GM23338 (cell line): ENCODE results near the gene ALDH1B1. TPM values are rescaled to one million over a fixed set of nuclear protein-coding genes. Genes with fewer than 3 reads are reported as not detected.

ENCODE experiments used
- ATAC-seq: fragments of 200-7000 bp; cut with Tn5 transposase; 3 replicates; pipeline ENCODE4 v1.9.1; 2020
- DNase-seq: peaks from one replicate; pipeline ENCODE4 v3.0.0-alpha.2; 2015; ENCODE audit warnings: low spot score
- H2AFZ ChIP-seq: fragments of 200-600 bp; sonication (generic); 2 replicates; pipeline ENCODE4 v1.8.0; 2016; ENCODE audit warnings: antibody characterized with exemption, mild to moderate bottlenecking, moderate library complexity
- H3F3A ChIP-seq: fragments of 200-600 bp; sonication (generic); replicated peaks from 2 replicates; pipeline ENCODE4 v1.8.0; 2017; ENCODE audit warnings: antibody characterized with exemption, mixed run types, low read depth
- H3K27ac ChIP-seq: fragments of 200-600 bp; sonication (generic); 2 replicates; pipeline ENCODE4 v1.6.1; 2016; ENCODE audit warnings: low read depth
- H3K27me3 ChIP-seq: fragments of 200-600 bp; sonication (generic); 2 replicates; pipeline ENCODE4 v1.8.0; 2016; ENCODE audit warnings: mild to moderate bottlenecking, mixed run types, moderate library complexity; ENCODE audit not compliant: insufficient read depth
- H3K36me3 ChIP-seq: fragments of 200-600 bp; sonication (generic); 2 replicates; pipeline ENCODE4 v1.8.0; 2016; ENCODE audit warnings: mild to moderate bottlenecking; ENCODE audit not compliant: insufficient read depth
- H3K4me1 ChIP-seq: fragments of 200-600 bp; sonication (generic); 2 replicates; pipeline ENCODE4 v1.8.0; 2016; ENCODE audit warnings: mild to moderate bottlenecking, moderate library complexity; ENCODE audit not compliant: insufficient read depth
- H3K4me2 ChIP-seq: fragments of 200-600 bp; sonication (generic); 2 replicates; pipeline ENCODE4 v1.7.1; 2017; ENCODE audit warnings: mixed run types
- H3K4me3 ChIP-seq: fragments of 200-600 bp; sonication (generic); 2 replicates; pipeline ENCODE4 v1.6.1; 2016; ENCODE audit warnings: mixed run types
- H3K79me2 ChIP-seq: fragments of 200-600 bp; sonication (generic); replicated peaks from 2 replicates; pipeline ENCODE4 v1.8.0; 2017; ENCODE audit warnings: mild to moderate bottlenecking; ENCODE audit not compliant: insufficient read depth
- H3K9me2 ChIP-seq: fragments of 200-600 bp; sonication (generic); 2 replicates; pipeline ENCODE4 v1.8.0; 2017; ENCODE audit not compliant: insufficient read depth
- H4K20me1 ChIP-seq: fragments of 200-600 bp; sonication (generic); replicated peaks from 2 replicates; pipeline ENCODE4 v1.8.0; 2017; ENCODE audit warnings: mild to moderate bottlenecking; ENCODE audit not compliant: insufficient read depth
- H3K27ac Mint-ChIP-seq: 2 replicates; pipeline ENCODE4 v1.8.0; 2020; ENCODE audit warnings: inconsistent platforms, mild to moderate bottlenecking, moderate library complexity, mixed read lengths
- H3K27me3 Mint-ChIP-seq: 3 replicates; pipeline ENCODE4 v1.8.0; 2022; ENCODE audit warnings: low read depth, mild to moderate bottlenecking, moderate library complexity, mixed read lengths, inconsistent platforms; ENCODE audit not compliant: insufficient read depth, poor library complexity
- H3K36me3 Mint-ChIP-seq: 3 replicates; pipeline ENCODE4 v1.8.0; 2021; ENCODE audit warnings: low read depth, mild to moderate bottlenecking, inconsistent platforms, moderate library complexity, mixed read lengths
- H3K4me1 Mint-ChIP-seq: 3 replicates; pipeline ENCODE4 v1.8.0; 2020; ENCODE audit warnings: mild to moderate bottlenecking, inconsistent platforms, mixed read lengths
- H3K4me3 Mint-ChIP-seq: 3 replicates; pipeline ENCODE4 v1.8.0; 2021; ENCODE audit warnings: moderate library complexity, mild to moderate bottlenecking, inconsistent platforms, mixed read lengths
- H3K9me3 Mint-ChIP-seq: 3 replicates; pipeline ENCODE4 v1.8.0; 2020; ENCODE audit warnings: moderate library complexity, mild to moderate bottlenecking, inconsistent platforms, mixed read lengths
- CREB1 ChIP-seq: fragments of 250-450 bp; sonication (Bioruptor Pico); IDR thresholded peaks from 2 replicates; pipeline ENCODE4 v1.5.0; 2020; ENCODE audit warnings: low read depth, mild to moderate bottlenecking, moderate library complexity
- EZH2 ChIP-seq: fragments of 200-600 bp; sonication (generic); IDR thresholded peaks from one replicate; pipeline ENCODE4 v1.8.0; 2017; ENCODE audit warnings: antibody characterized with exemption, mild to moderate bottlenecking, low read depth; ENCODE audit not compliant: unreplicated experiment
- NANOG ChIP-seq: IDR thresholded peaks from 2 replicates; pipeline ENCODE4 v1.6.1; 2016; ENCODE audit warnings: antibody characterized with exemption, borderline replicate concordance
- STAT1 ChIP-seq: IDR thresholded peaks from one replicate; pipeline ENCODE4 v1.6.1; 2016; ENCODE audit warnings: antibody characterized with exemption; ENCODE audit not compliant: unreplicated experiment
- ZNF114 ChIP-seq: fragments of 250-450 bp; sonication (Bioruptor Pico); IDR thresholded peaks from 2 replicates; pipeline ENCODE4 v1.5.0; 2020; ENCODE audit warnings: mild to moderate bottlenecking, moderate library complexity
- ZNF331 ChIP-seq: fragments of 250-450 bp; sonication (Bioruptor Pico); IDR thresholded peaks from 2 replicates; pipeline ENCODE4 v1.5.0; 2020; ENCODE audit warnings: low read depth, mild to moderate bottlenecking, moderate library complexity
- polyA plus RNA-seq: library from polyadenylated mRNA; unstranded; fragments of >200 nt; fragmentation: Nextera tagmentation; extraction: Ambion mirVana; gene quantifications from 2 replicates; pipeline ENCODE4 v1.2.1, GENCODE V29; 2016
- total RNA-seq: library from RNA; depleted of rRNA; stranded (reverse); fragments of >200 nt; shearing (Covaris generic); gene quantifications from 2 replicates; pipeline ENCODE4 v1.2.3, GENCODE V29; 2014
- TF ChIP-seq, protein P1 (sequence below): fragments of 250-450 bp; sonication (Bioruptor Pico); IDR thresholded peaks from 2 replicates; pipeline ENCODE4 v1.5.0; 2020; ENCODE audit warnings: mild to moderate bottlenecking, moderate library complexity
- TF ChIP-seq, protein P2 (sequence below), 2 experiments: fragments of 200-600 bp in 1 of 2; sonication (generic) in 1 of 2; conservative IDR thresholded peaks; 2 replicates each; pipeline versions ENCODE4 v1.5.1 to v1.6.1; 2016 to 2017; ENCODE audit warnings: antibody characterized with exemption in 2 of 2, low read depth in 2 of 2, mild to moderate bottlenecking in 2 of 2, moderate library complexity in 1 of 2
- TF ChIP-seq, protein P3 (sequence below): IDR thresholded peaks from 2 replicates; pipeline ENCODE4 v1.6.1; 2016; ENCODE audit warnings: antibody characterized with exemption
- TF ChIP-seq, protein P4 (sequence below): IDR thresholded peaks from one replicate; pipeline ENCODE4 v1.6.1; 2018; ENCODE audit warnings: antibody characterized with exemption; ENCODE audit not compliant: unreplicated experiment

Gene ALDH1B1
- total and polyA plus RNA-seq, 2 experiments from 2014 or later, result 37.5 to 74.8 TPM

DNA sequence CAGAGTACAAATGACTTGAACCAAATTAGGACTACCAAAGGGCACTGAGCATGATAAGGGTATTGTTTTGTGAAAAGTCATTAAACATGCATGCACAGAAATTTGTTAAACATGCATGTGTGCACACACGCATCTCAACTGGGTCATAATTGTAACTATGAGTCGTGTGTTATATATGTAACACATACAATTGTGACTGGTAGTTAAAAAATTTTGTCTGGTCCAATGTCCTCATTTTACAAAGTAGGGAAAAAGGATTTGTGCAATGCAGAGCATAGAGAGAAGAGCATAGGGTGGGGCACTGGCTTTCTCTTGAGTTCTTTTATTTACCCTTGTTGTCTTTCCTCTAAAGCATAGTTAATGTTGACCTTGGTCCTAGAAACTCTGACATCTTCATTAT lies 51.1 kb downstream of the ALDH1B1 start (continued):
- TF ChIP-seq, protein P1, sequence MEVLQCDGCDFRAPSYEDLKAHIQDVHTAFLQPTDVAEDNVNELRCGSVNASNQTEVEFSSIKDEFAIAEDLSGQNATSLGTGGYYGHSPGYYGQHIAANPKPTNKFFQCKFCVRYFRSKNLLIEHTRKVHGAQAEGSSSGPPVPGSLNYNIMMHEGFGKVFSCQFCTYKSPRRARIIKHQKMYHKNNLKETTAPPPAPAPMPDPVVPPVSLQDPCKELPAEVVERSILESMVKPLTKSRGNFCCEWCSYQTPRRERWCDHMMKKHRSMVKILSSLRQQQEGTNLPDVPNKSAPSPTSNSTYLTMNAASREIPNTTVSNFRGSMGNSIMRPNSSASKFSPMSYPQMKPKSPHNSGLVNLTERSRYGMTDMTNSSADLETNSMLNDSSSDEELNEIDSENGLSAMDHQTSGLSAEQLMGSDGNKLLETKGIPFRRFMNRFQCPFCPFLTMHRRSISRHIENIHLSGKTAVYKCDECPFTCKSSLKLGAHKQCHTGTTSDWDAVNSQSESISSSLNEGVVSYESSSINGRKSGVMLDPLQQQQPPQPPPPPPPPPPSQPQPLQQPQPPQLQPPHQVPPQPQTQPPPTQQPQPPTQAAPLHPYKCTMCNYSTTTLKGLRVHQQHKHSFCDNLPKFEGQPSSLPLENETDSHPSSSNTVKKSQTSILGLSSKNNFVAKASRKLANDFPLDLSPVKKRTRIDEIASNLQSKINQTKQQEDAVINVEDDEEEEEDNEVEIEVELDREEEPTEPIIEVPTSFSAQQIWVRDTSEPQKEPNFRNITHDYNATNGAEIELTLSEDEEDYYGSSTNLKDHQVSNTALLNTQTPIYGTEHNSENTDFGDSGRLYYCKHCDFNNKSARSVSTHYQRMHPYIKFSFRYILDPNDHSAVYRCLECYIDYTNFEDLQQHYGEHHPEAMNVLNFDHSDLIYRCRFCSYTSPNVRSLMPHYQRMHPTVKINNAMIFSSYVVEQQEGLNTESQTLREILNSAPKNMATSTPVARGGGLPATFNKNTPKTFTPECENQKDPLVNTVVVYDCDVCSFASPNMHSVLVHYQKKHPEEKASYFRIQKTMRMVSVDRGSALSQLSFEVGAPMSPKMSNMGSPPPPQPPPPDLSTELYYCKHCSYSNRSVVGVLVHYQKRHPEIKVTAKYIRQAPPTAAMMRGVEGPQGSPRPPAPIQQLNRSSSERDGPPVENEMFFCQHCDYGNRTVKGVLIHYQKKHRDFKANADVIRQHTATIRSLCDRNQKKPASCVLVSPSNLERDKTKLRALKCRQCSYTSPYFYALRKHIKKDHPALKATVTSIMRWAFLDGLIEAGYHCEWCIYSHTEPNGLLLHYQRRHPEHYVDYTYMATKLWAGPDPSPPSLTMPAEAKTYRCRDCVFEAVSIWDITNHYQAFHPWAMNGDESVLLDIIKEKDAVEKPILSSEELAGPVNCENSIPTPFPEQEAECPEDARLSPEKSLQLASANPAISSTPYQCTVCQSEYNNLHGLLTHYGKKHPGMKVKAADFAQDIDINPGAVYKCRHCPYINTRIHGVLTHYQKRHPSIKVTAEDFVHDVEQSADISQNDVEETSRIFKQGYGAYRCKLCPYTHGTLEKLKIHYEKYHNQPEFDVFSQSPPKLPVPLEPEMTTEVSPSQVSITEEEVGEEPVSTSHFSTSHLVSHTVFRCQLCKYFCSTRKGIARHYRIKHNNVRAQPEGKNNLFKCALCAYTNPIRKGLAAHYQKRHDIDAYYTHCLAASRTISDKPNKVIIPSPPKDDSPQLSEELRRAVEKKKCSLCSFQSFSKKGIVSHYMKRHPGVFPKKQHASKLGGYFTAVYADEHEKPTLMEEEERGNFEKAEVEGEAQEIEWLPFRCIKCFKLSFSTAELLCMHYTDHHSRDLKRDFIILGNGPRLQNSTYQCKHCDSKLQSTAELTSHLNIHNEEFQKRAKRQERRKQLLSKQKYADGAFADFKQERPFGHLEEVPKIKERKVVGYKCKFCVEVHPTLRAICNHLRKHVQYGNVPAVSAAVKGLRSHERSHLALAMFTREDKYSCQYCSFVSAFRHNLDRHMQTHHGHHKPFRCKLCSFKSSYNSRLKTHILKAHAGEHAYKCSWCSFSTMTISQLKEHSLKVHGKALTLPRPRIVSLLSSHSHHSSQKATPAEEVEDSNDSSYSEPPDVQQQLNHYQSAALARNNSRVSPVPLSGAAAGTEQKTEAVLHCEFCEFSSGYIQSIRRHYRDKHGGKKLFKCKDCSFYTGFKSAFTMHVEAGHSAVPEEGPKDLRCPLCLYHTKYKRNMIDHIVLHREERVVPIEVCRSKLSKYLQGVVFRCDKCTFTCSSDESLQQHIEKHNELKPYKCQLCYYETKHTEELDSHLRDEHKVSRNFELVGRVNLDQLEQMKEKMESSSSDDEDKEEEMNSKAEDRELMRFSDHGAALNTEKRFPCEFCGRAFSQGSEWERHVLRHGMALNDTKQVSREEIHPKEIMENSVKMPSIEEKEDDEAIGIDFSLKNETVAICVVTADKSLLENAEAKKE (CRISPR knock-in tag), result no peak
- TF ChIP-seq ZNF114, result no peak
- TF ChIP-seq, protein P2, sequence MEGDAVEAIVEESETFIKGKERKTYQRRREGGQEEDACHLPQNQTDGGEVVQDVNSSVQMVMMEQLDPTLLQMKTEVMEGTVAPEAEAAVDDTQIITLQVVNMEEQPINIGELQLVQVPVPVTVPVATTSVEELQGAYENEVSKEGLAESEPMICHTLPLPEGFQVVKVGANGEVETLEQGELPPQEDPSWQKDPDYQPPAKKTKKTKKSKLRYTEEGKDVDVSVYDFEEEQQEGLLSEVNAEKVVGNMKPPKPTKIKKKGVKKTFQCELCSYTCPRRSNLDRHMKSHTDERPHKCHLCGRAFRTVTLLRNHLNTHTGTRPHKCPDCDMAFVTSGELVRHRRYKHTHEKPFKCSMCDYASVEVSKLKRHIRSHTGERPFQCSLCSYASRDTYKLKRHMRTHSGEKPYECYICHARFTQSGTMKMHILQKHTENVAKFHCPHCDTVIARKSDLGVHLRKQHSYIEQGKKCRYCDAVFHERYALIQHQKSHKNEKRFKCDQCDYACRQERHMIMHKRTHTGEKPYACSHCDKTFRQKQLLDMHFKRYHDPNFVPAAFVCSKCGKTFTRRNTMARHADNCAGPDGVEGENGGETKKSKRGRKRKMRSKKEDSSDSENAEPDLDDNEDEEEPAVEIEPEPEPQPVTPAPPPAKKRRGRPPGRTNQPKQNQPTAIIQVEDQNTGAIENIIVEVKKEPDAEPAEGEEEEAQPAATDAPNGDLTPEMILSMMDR (conservative IDR thresholded peaks at IDR 0.05; ENCODE audit: low read depth in 2 of 2), result no peak

DNA sequence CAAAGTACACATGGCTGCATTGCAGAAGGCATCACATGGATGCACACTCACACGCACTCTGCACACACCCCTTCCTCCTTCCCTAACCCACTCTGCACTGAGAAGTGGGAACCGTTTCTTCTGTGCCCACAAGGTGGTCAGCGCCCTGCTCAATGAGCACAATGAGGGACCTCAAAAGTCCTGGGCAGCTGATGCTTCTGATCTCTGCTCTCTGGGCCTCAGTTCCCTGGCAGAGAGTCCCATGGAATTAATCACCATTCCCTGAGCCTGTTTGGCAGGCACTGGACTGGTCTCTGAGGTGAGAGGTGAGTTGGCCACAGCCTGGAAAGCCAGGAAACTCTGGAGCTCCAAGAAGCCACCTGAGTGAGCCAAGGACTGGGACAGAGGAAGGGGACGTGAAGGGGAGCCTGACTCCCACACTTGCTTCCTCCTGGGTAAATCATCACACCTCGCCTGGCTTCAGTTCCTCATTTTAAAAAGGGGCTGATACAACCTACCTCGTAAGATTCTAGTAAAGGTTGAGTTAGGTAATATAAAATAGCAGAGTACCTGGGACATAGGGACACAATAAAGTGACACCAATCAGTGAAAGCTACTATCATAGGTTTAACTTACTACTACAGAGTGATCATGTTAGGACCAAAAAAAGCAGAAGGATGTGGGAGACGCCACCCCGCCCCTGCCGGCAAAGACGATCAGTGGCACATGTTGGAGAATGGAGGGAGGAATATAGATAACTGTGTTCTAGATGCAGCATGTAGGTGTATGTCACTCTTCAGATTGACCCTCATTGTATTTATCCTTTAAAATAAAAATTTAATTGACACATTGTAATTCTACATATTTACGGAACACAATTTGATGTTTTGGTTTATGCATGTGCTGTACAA lies 52.9 kb downstream of the ALDH1B1 start:
- no peak overlapping the region for H3K27ac Mint-ChIP-seq
- no peaks in the 10 kb centered on the region; the same call in 1 of the 2 replicates for H4K20me1 ChIP-seq
- no peak overlapping the region for H3K4me3 ChIP-seq
- peaks cover 2% of the 10 kb centered on the region for H3K4me1 Mint-ChIP-seq
- ATAC-seq (no peak), DNase-seq (no peak)
- H3K4me2 ChIP-seq, result no peak overlapping the region
- H3K79me2 ChIP-seq, result no peaks in the 10 kb centered on the region
- H3K9me3 Mint-ChIP-seq, result no peaks in the 10 kb centered on the region
- H3K36me3 ChIP-seq, result no peaks in the 10 kb centered on the region
- H3K27ac ChIP-seq, result no peak overlapping the region
- no peaks in the 10 kb centered on the region for H3K9me2 ChIP-seq
- H2AFZ ChIP-seq, result no peak overlapping the region; the same call in 1 of the 2 replicates
- H3K27me3 Mint-ChIP-seq, result peaks cover 2% of the 10 kb centered on the region
- no peak overlapping the region for H3K4me3 Mint-ChIP-seq
- no peaks in the 10 kb centered on the region for H3K27me3 ChIP-seq
- H3K4me1 ChIP-seq, result no peaks in the 10 kb centered on the region; the same call in none of the 2 replicates
- no peaks in the 10 kb centered on the region for H3K36me3 Mint-ChIP-seq
- H3F3A ChIP-seq, result no peaks in the 10 kb centered on the region
- TF ChIP-seq CREB1 (no peak), ZNF114 (no peak), NANOG (no peak), EZH2 (no peak), ZNF331 (no peak), STAT1 (no peak)
- TF ChIP-seq, protein P3, sequence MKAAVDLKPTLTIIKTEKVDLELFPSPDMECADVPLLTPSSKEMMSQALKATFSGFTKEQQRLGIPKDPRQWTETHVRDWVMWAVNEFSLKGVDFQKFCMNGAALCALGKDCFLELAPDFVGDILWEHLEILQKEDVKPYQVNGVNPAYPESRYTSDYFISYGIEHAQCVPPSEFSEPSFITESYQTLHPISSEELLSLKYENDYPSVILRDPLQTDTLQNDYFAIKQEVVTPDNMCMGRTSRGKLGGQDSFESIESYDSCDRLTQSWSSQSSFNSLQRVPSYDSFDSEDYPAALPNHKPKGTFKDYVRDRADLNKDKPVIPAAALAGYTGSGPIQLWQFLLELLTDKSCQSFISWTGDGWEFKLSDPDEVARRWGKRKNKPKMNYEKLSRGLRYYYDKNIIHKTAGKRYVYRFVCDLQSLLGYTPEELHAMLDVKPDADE, result no peak
- TF ChIP-seq, protein P4, sequence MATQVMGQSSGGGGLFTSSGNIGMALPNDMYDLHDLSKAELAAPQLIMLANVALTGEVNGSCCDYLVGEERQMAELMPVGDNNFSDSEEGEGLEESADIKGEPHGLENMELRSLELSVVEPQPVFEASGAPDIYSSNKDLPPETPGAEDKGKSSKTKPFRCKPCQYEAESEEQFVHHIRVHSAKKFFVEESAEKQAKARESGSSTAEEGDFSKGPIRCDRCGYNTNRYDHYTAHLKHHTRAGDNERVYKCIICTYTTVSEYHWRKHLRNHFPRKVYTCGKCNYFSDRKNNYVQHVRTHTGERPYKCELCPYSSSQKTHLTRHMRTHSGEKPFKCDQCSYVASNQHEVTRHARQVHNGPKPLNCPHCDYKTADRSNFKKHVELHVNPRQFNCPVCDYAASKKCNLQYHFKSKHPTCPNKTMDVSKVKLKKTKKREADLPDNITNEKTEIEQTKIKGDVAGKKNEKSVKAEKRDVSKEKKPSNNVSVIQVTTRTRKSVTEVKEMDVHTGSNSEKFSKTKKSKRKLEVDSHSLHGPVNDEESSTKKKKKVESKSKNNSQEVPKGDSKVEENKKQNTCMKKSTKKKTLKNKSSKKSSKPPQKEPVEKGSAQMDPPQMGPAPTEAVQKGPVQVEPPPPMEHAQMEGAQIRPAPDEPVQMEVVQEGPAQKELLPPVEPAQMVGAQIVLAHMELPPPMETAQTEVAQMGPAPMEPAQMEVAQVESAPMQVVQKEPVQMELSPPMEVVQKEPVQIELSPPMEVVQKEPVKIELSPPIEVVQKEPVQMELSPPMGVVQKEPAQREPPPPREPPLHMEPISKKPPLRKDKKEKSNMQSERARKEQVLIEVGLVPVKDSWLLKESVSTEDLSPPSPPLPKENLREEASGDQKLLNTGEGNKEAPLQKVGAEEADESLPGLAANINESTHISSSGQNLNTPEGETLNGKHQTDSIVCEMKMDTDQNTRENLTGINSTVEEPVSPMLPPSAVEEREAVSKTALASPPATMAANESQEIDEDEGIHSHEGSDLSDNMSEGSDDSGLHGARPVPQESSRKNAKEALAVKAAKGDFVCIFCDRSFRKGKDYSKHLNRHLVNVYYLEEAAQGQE, result no peak
